Endothelial cell of hepatic sinusoid (primary cell): ENCODE measurements around the gene NRG2.

Source experiments
- in situ Hi-C: cut with HindIII; loops from 2 replicates; pipeline ENCODE4 v1.10.0; 2017; ENCODE audit warnings: low sequenced_read_pairs

NRG2 gene

DNA sequence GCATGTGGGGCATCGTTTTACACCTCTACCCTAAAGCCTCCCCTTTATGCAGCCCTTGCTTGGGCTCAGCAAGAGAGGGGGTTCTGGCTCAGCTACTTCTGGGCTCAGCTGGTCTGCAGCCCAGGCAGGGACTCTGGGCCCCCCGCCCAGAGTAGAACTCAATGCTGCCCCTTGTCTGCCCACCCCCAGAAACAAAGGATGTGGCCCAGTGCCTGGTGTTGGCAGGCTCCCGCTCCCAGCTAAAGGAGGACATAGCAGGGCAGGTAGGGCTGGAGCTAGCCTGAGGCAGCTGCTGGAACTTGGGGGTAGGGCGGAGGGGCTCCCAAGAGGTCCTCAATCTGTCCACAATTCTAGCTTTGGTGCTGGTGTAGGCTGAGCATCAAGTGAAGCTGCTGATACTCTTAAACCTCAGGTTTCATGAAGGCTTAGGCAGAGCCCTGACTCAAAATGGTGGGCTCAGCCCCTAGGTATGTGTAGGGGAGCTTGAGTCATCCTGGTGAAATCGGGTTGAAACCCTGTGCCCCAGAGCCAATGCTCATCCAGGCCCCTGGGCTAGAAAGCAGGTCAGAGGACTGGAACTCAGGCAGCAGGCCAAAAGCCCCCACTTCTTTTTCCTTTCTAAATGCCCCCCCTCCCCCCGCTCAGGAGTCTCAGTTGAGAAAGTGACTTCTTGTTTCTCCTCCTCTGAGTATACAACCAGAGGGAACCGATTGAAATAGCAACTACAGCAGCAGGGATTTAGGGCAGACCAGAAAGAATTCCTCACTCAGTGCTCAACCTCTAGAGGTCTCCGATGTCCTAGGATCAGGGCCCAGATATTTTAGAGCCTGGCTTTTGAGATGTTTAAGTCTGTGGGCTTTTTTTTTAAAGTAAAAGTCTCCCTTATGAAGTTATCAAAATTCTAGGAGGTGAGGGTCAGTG is 236.1 kb downstream of the NRG2 start:
- in situ Hi-C loops: no loop called here

GRCh38 chr5:139806111-139806510 is 237.0 kb downstream of the NRG2 start:
- in situ Hi-C loops: no loop called here

DNA sequence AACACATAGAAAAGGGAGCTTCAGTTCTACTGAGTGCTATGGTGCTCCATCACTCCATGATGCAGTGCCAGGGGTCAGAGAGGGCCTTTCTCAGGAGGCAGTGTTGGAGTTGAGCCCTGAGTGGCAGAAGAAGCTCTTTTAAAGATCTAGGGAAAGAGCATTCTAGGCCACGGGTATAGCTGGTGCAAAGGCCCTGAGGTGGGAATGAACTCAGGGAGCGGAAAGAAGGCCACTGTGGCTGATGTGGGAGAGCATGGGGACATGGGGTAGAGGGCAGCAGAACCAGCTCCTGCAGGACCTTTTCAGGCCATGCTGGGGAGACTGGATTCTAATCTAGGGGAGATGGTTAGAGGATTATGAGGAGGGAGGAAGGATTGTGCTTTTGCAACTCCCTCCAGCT is 237.6 kb downstream of the NRG2 start:
- in situ Hi-C loops: no loop called here

DNA sequence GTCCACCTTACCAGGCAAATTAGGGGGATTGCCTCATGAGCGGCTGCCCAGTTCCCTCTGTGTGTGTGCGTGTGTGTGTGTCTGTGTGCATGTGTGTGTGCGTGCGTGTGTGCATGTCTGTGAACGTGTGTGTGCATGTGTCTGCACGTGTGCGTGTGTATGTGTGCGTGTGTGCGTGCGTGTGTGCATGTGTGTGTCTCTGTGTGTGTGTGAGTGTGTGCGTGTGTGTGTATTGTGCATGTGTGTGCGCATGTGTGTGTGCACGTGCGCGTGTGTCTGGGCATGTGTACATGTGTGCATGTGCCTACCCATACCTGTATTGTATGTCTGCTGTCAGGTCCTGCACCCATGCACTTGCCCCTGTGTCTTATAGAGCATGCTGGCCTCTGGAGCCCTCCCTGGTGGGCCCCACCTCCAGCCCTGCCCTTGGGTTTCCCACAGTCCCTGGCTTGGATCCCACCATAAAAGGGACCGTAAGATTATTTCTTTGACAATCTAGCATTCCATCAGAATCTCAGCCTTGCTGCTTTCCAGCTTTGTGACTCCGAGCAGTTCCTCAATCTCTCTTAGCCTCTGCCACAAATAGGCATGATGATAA is 238.2 kb downstream of the NRG2 start:
- in situ Hi-C loops: no loop called here

- in situ Hi-C loops: no loop called here
These were observed 239.1 kb downstream of the NRG2 start for GRCh38 chr5:139803978-139804377.

DNA sequence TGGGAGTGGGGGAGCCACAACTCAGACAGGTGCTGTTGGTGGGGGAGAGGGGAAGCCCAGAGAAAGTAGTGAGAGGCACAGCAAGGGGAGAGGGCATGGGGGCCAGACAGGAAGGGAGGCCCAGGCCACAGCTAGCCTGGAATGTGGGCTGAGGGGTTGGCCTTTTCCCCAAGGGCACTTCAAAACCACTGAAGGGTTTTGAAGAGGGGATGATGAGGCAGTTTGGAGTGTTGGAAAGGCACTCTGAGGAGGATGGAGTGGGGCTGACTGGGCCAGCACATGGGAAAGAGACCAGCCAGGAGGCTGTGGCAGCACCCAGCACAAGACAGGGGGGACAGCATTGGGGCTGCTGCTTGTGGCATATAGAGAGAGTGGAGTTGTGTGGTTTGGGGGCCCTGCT is 243.7 kb downstream of the NRG2 start:
- in situ Hi-C loops: no loop called here

GRCh38 chr5:139798883-139799282 is 244.2 kb downstream of the NRG2 start:
- in situ Hi-C loops: no loop called here

GRCh38 chr5:139797856-139798510 is 245.1 kb downstream of the NRG2 start:
- in situ Hi-C loops: no loop called here

- in situ Hi-C loops: no loop called here
These were observed 245.8 kb downstream of the NRG2 start for GRCh38 chr5:139797335-139797734.
